ENCODE measurements around the gene ANAPC2. TPM values are rescaled to one million over a fixed set of nuclear protein-coding genes. Genes with fewer than 3 reads are reported as not detected.
A peak's percentile ranks its signal among the peaks of the same experiment; 100 is the strongest.

ANAPC2 gene
- total RNA-seq, 2 donors from 2014 or later = 50.6 to 53.1 TPM

- no peak for ATAC-seq (replicated peaks)
- no peak overlapping the region for H3K4me3 Mint-ChIP-seq
- peaks cover 12% of the 10 kb centered on the region for H3K4me1 Mint-ChIP-seq
- H3K27ac Mint-ChIP-seq = peak overlapping the region; percentile 60
- no peaks in the 10 kb centered on the region for H3K27me3 Mint-ChIP-seq
- peaks cover 28% of the 10 kb centered on the region for H3K36me3 Mint-ChIP-seq (ENCODE audit: low read depth)
- no peaks in the 10 kb centered on the region for H3K9me3 Mint-ChIP-seq
Observed at GRCh38 chr9:137211532-137211931, 23.2 kb upstream of the ANAPC2 start.

GRCh38 chr9:137206602-137207001 is 18.2 kb upstream of the ANAPC2 start:
- Mint-ChIP-seq H3K4me3 (peak overlapping the region; percentile 90), H3K4me1 (peaks cover 15% of the 10 kb centered on the region), H3K9me3 (no peaks in the 10 kb centered on the region), H3K27ac (peak overlapping the region; percentile 88), H3K36me3 (ENCODE audit: low read depth) (peaks cover 31% of the 10 kb centered on the region), H3K27me3 (no peaks in the 10 kb centered on the region)
- ATAC-seq (replicated peaks) = no peak

- peaks cover 15% of the 10 kb centered on the region for H3K4me1 Mint-ChIP-seq
- H3K9me3 Mint-ChIP-seq = no peaks in the 10 kb centered on the region
- peak within 1 kb of the TSS; percentile 88 for H3K27ac Mint-ChIP-seq
- H3K4me3 Mint-ChIP-seq = peak within 1 kb of the TSS; percentile 90
- ATAC-seq (replicated peaks) = peak; percentile 61
- H3K36me3 Mint-ChIP-seq (ENCODE audit: low read depth) = peaks cover 31% of the 10 kb centered on the region
- H3K27me3 Mint-ChIP-seq = no peaks in the 10 kb centered on the region
Observed at GRCh38 chr9:137205126-137206069, 17.0 kb upstream of the ANAPC2 start, which contains the start of the genes NDOR1 and TMEM203. Gene NDOR1, plus strand, starts transcription at chr9:137205700. Its CDS starts 78 bp downstream, at chr9:137205778. Gene TMEM203, minus strand, starts transcription at chr9:137205648. Its CDS starts 234 bp downstream, at chr9:137205414.

- ATAC-seq (replicated peaks) = no peak
- peak overlapping the region; percentile 90 for H3K4me3 Mint-ChIP-seq
- peaks cover 15% of the 10 kb centered on the region for H3K4me1 Mint-ChIP-seq
- no peaks in the 10 kb centered on the region for H3K9me3 Mint-ChIP-seq
- peak overlapping the region; percentile 88 for H3K27ac Mint-ChIP-seq
- H3K27me3 Mint-ChIP-seq = no peaks in the 10 kb centered on the region
- peaks cover 31% of the 10 kb centered on the region for H3K36me3 Mint-ChIP-seq (ENCODE audit: low read depth)
Observed at GRCh38 chr9:137204731-137205125, 16.4 kb upstream of the ANAPC2 start.

- no peaks in the 10 kb centered on the region for H3K9me3 Mint-ChIP-seq
Observed at GRCh38 chr9:137202966-137203365, 14.6 kb upstream of the ANAPC2 start.

GRCh38 chr9:137201205-137201868 is 13.0 kb upstream of the ANAPC2 start:
- Mint-ChIP-seq H3K9me3 (no peaks in the 10 kb centered on the region), H3K27ac (peak overlapping the region; percentile 66), H3K4me1 (peaks cover 1% of the 10 kb centered on the region), H3K27me3 (no peaks in the 10 kb centered on the region), H3K4me3 (peak overlapping the region; percentile 85), H3K36me3 (ENCODE audit: low read depth) (peaks cover under 1% of the 10 kb centered on the region)
- no peak for ATAC-seq (replicated peaks)

More at GRCh38 chr9:137202966-137203365, 14.6 kb upstream of the ANAPC2 start:
- Mint-ChIP-seq H3K4me1 (peaks cover 15% of the 10 kb centered on the region), H3K27me3 (no peaks in the 10 kb centered on the region), H3K36me3 (ENCODE audit: low read depth) (peaks cover 16% of the 10 kb centered on the region), H3K27ac (no peak overlapping the region), H3K4me3 (peak overlapping the region; percentile 85)
- ATAC-seq (replicated peaks) = no peak

- H3K4me3 Mint-ChIP-seq = peak within 1 kb of the TSS; percentile 85
- no peaks in the 10 kb centered on the region for H3K4me1 Mint-ChIP-seq
- H3K9me3 Mint-ChIP-seq = no peaks in the 10 kb centered on the region
- no peaks in the 10 kb centered on the region for H3K27me3 Mint-ChIP-seq
- H3K36me3 Mint-ChIP-seq (ENCODE audit: low read depth) = no peaks in the 10 kb centered on the region
- peak; percentile 98 for ATAC-seq (replicated peaks)
- peak within 1 kb of the TSS; percentile 66 for H3K27ac Mint-ChIP-seq
Observed at GRCh38 chr9:137200311-137201204, 12.2 kb upstream of the ANAPC2 start, which contains the start of gene TPRN. Gene TPRN, minus strand, starts transcription at chr9:137200741. Its CDS starts 30 bp downstream, at chr9:137200711.

- no peaks in the 10 kb centered on the region for H3K36me3 Mint-ChIP-seq (ENCODE audit: low read depth)
- H3K4me3 Mint-ChIP-seq = peak overlapping the region; percentile 69
- H3K27ac Mint-ChIP-seq = no peak overlapping the region
Observed at GRCh38 chr9:137199411-137200121, 11.2 kb upstream of the ANAPC2 start.

GRCh38 chr9:137198902-137199283 is 10.5 kb upstream of the ANAPC2 start:
- Mint-ChIP-seq H3K27ac (no peak overlapping the region), H3K36me3 (ENCODE audit: low read depth) (no peaks in the 10 kb centered on the region), H3K4me1 (no peaks in the 10 kb centered on the region), H3K27me3 (no peaks in the 10 kb centered on the region), H3K4me3 (peak overlapping the region; percentile 69), H3K9me3 (no peaks in the 10 kb centered on the region)
- no peak for ATAC-seq (replicated peaks)

More at GRCh38 chr9:137199411-137200121, 11.2 kb upstream of the ANAPC2 start:
- H3K4me1 Mint-ChIP-seq = no peaks in the 10 kb centered on the region
- H3K27me3 Mint-ChIP-seq = no peaks in the 10 kb centered on the region
- no peaks in the 10 kb centered on the region for H3K9me3 Mint-ChIP-seq
- ATAC-seq (replicated peaks) = no peak

GRCh38 chr9:137198051-137198901 is 9.9 kb upstream of the ANAPC2 start:
- no peaks in the 10 kb centered on the region for H3K4me1 Mint-ChIP-seq
- H3K27ac Mint-ChIP-seq = no peak overlapping the region
- ATAC-seq (replicated peaks) = no peak
- H3K9me3 Mint-ChIP-seq = no peaks in the 10 kb centered on the region
- no peak overlapping the region for H3K4me3 Mint-ChIP-seq
- H3K27me3 Mint-ChIP-seq = no peaks in the 10 kb centered on the region
- H3K36me3 Mint-ChIP-seq (ENCODE audit: low read depth) = no peaks in the 10 kb centered on the region

GRCh38 chr9:137195525-137196220 is 7.3 kb upstream of the ANAPC2 start:
- Mint-ChIP-seq H3K9me3 (no peaks in the 10 kb centered on the region), H3K36me3 (ENCODE audit: low read depth) (peaks cover 6% of the 10 kb centered on the region), H3K27ac (no peak overlapping the region), H3K27me3 (no peaks in the 10 kb centered on the region), H3K4me1 (no peaks in the 10 kb centered on the region), H3K4me3 (no peak overlapping the region)
- ATAC-seq (replicated peaks) = no peak

GRCh38 chr9:137194909-137195308 is 6.5 kb upstream of the ANAPC2 start:
- H3K4me1 Mint-ChIP-seq = no peaks in the 10 kb centered on the region

More at GRCh38 chr9:137194909-137195308, 6.5 kb upstream of the ANAPC2 start:
- H3K36me3 Mint-ChIP-seq (ENCODE audit: low read depth) = peaks cover 8% of the 10 kb centered on the region
- no peaks in the 10 kb centered on the region for H3K27me3 Mint-ChIP-seq
- no peak for ATAC-seq (replicated peaks)
- no peak overlapping the region for H3K4me3 Mint-ChIP-seq
- H3K27ac Mint-ChIP-seq = no peak overlapping the region
- H3K9me3 Mint-ChIP-seq = no peaks in the 10 kb centered on the region

All from activated T-helper 17 cell treated with anti-CD3 and anti-CD28 coated beads, Interleukin-2, amount 50 U/mL, for 72 hours (primary cell).